ENCODE measurements around the gene MESP1.

DNA sequence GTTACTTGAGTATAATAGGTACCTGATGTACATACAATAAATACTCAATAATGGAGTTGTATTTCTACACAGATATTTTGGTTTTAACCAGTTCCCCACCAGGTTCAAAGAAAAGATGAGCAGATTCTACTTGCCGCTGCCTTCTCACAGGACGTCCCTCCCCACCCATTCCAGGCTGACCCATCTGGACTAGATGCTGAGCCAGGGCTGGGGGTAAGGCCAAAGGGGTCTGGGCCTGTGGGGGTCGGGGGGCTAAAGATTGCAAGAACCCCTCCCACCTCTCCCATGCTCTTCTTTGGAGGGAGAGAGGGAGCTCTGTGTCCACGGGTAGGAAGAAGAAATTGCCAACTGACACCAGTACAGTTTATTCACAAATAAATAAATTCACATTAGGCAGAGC, 1.5 kb downstream of the MESP1 start:
- TF ChIP-seq, protein P1, sequence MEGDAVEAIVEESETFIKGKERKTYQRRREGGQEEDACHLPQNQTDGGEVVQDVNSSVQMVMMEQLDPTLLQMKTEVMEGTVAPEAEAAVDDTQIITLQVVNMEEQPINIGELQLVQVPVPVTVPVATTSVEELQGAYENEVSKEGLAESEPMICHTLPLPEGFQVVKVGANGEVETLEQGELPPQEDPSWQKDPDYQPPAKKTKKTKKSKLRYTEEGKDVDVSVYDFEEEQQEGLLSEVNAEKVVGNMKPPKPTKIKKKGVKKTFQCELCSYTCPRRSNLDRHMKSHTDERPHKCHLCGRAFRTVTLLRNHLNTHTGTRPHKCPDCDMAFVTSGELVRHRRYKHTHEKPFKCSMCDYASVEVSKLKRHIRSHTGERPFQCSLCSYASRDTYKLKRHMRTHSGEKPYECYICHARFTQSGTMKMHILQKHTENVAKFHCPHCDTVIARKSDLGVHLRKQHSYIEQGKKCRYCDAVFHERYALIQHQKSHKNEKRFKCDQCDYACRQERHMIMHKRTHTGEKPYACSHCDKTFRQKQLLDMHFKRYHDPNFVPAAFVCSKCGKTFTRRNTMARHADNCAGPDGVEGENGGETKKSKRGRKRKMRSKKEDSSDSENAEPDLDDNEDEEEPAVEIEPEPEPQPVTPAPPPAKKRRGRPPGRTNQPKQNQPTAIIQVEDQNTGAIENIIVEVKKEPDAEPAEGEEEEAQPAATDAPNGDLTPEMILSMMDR (IDR thresholded peaks at IDR 0.05) = no peak
- TF ChIP-seq POLR2A (IDR thresholded peaks at IDR 0.05) = no peak
